Osteoblast (primary cell): ENCODE data around the gene CAPN12. TPM values are rescaled to one million over a fixed set of nuclear protein-coding genes. Genes with fewer than 3 reads are reported as not detected.

Experiments
- DNase-seq: peaks from one replicate; pipeline ENCODE4 v3.0.0; 2011; ENCODE audit warnings: low spot score, mixed read lengths; ENCODE audit not compliant: insufficient read length; ENCODE audit errors: missing footprints
- H2AFZ ChIP-seq: 2 replicates; pipeline ENCODE4 v1.6.0; 2011; ENCODE audit warnings: mild to moderate bottlenecking, low read length
- H3K27ac ChIP-seq: 2 replicates; pipeline ENCODE4 v1.5.1; 2011; ENCODE audit warnings: mild to moderate bottlenecking, low read depth, low read length, moderate library complexity
- H3K27me3 ChIP-seq: 2 replicates; pipeline ENCODE4 v1.6.0; 2012; ENCODE audit warnings: mild to moderate bottlenecking, control low read depth, inconsistent platforms, low read length, moderate library complexity; ENCODE audit not compliant: insufficient read depth
- H3K36me3 ChIP-seq: 2 replicates; pipeline ENCODE4 v1.5.1; 2011; ENCODE audit warnings: mild to moderate bottlenecking, low read length, control low read depth, moderate library complexity; ENCODE audit not compliant: insufficient read depth
- H3K4me1 ChIP-seq: 2 replicates; pipeline ENCODE4 v1.5.1; 2011; ENCODE audit warnings: mild to moderate bottlenecking, low read length, control low read depth, moderate library complexity; ENCODE audit not compliant: insufficient read depth
- H3K4me2 ChIP-seq: 2 replicates; pipeline ENCODE4 v1.6.0; 2011; ENCODE audit warnings: mild to moderate bottlenecking, low read length; ENCODE audit not compliant: insufficient read depth
- H3K4me3 ChIP-seq: fragments of 200-600 bp; sonication (generic); 3 replicates; pipeline ENCODE4 v1.5.1; 2012; ENCODE audit warnings: mild to moderate bottlenecking, low read length, inconsistent platforms; ENCODE audit not compliant: insufficient read depth
- H3K79me2 ChIP-seq: 2 replicates; pipeline ENCODE4 v1.6.0; 2012; ENCODE audit warnings: mild to moderate bottlenecking, low read length, control low read depth, inconsistent platforms; ENCODE audit not compliant: insufficient read depth
- H3K9me3 ChIP-seq: 2 replicates; pipeline ENCODE4 v1.5.1; 2011; ENCODE audit warnings: low read depth, low read length, control low read depth
- H4K20me1 ChIP-seq: 2 replicates; pipeline ENCODE4 v1.6.0; 2012; ENCODE audit warnings: mild to moderate bottlenecking, low read length, control low read depth; ENCODE audit not compliant: insufficient read depth
- CTCF ChIP-seq: IDR thresholded peaks from 2 replicates; pipeline ENCODE4 v1.5.1; 2011; ENCODE audit warnings: mild to moderate bottlenecking, low read depth, low read length, moderate library complexity; ENCODE audit errors: extremely low read depth
- total RNA-seq: library from RNA; depleted of rRNA; stranded (reverse); fragments of >200 nt; gene quantifications from 2 replicates; pipeline ENCODE4 v1.2.3, GENCODE V29; 2012

CAPN12 gene
- total RNA-seq, 1 donor = not detected

GRCh38 chr19:38731654-38732301 is 12.5 kb downstream of the CAPN12 start:
- H3K4me3 ChIP-seq = no peak overlapping the region
- peaks cover 13% of the 10 kb centered on the region for H4K20me1 ChIP-seq
- no peak overlapping the region for H3K4me2 ChIP-seq
- TF ChIP-seq CTCF = no peak
- peaks cover 3% of the 10 kb centered on the region for H3K4me1 ChIP-seq
- H3K9me3 ChIP-seq = no peaks in the 10 kb centered on the region
- no peak overlapping the region for H3K27ac ChIP-seq
- H3K36me3 ChIP-seq = peaks cover 54% of the 10 kb centered on the region
- no peaks in the 10 kb centered on the region for H3K27me3 ChIP-seq
- DNase-seq = peak; percentile 87
- no peak overlapping the region for H2AFZ ChIP-seq
- peaks cover 6% of the 10 kb centered on the region for H3K79me2 ChIP-seq

- Histone ChIP-seq H4K20me1 (peaks cover 13% of the 10 kb centered on the region), H3K27me3 (no peaks in the 10 kb centered on the region), H3K79me2 (peaks cover 7% of the 10 kb centered on the region), H2AFZ (no peak overlapping the region), H3K4me2 (no peak overlapping the region), H3K4me3 (no peak overlapping the region), H3K4me1 (peaks cover 3% of the 10 kb centered on the region), H3K27ac (no peak overlapping the region), H3K36me3 (peaks cover 63% of the 10 kb centered on the region), H3K9me3 (no peaks in the 10 kb centered on the region)
- no peak for TF ChIP-seq CTCF
- DNase-seq = peak; percentile 57
Observed at GRCh38 chr19:38730731-38731589, 13.3 kb downstream of the CAPN12 start.

- Histone ChIP-seq H3K4me1 (peaks cover 3% of the 10 kb centered on the region), H2AFZ (no peak overlapping the region), H3K4me2 (no peak overlapping the region), H3K9me3 (no peaks in the 10 kb centered on the region), H3K4me3 (no peak overlapping the region), H3K27me3 (no peaks in the 10 kb centered on the region), H4K20me1 (peaks cover 13% of the 10 kb centered on the region), H3K36me3 (peaks cover 68% of the 10 kb centered on the region), H3K79me2 (peaks cover 7% of the 10 kb centered on the region), H3K27ac (no peak overlapping the region)
- peak; percentile 68 for DNase-seq
- no peak for TF ChIP-seq CTCF
Observed at GRCh38 chr19:38730470-38730730, 13.9 kb downstream of the CAPN12 start.
